Mesothelial cell of epicardium (in vitro differentiated cells): ENCODE measurements around the gene KLHDC10. TPM values are rescaled to one million over a fixed set of nuclear protein-coding genes. Genes with fewer than 3 reads are reported as not detected.
"Not testable (repeated sequence)": the region's sequence is repeated elsewhere in the genome, so short reads cannot be mapped to it uniquely, and the experiment has no call there.

Source experiments
- DNase-seq, 2 experiments: peaks; one replicate each; pipeline ENCODE4 v3.0.0; 2021; ENCODE audit warnings: low spot score in 2 of 2; ENCODE audit not compliant: unreplicated experiment in 2 of 2
- H3K27ac Mint-ChIP-seq: 2 replicates; pipeline ENCODE4 v1.8.0; 2021; ENCODE audit warnings: mixed read lengths
- H3K27me3 Mint-ChIP-seq: 2 replicates; pipeline ENCODE4 v1.8.0; 2021; ENCODE audit warnings: low read depth, mixed read lengths
- H3K36me3 Mint-ChIP-seq: 2 replicates; pipeline ENCODE4 v1.8.0; 2021; ENCODE audit warnings: mixed read lengths
- H3K4me1 Mint-ChIP-seq: 2 replicates; pipeline ENCODE4 v1.8.0; 2021; ENCODE audit warnings: mixed read lengths
- H3K4me3 Mint-ChIP-seq: 2 replicates; pipeline ENCODE4 v1.8.0; 2021; ENCODE audit warnings: mild to moderate bottlenecking, moderate library complexity, mixed read lengths
- H3K9me3 Mint-ChIP-seq: 2 replicates; pipeline ENCODE4 v1.8.0; 2021; ENCODE audit warnings: mixed read lengths
- CTCF ChIP-seq: fragments of 200-600 bp; sonication (generic); IDR thresholded peaks from one replicate; pipeline ENCODE4 v1.5.0; 2021; ENCODE audit warnings: antibody characterized with exemption; ENCODE audit not compliant: unreplicated experiment
- total RNA-seq: library from RNA; stranded (reverse); gene quantifications from 3 replicates; pipeline ENCODE4 v1.2.1, GENCODE V29; 2021

KLHDC10 gene
- total RNA-seq, 1 donor from 2014 or later, result 45.9 TPM

GRCh38 chr7:130062246-130062645 is 8.1 kb upstream of the KLHDC10 start:
- H3K27me3 Mint-ChIP-seq, result no peaks in the 10 kb centered on the region
- H3K27ac Mint-ChIP-seq, result no peak overlapping the region
- no peaks in the 10 kb centered on the region for H3K9me3 Mint-ChIP-seq
- no peaks in the 10 kb centered on the region for H3K36me3 Mint-ChIP-seq
- no peaks in the 10 kb centered on the region for H3K4me1 Mint-ChIP-seq
- TF ChIP-seq CTCF, result no peak
- no peak for DNase-seq
- no peak overlapping the region for H3K4me3 Mint-ChIP-seq

GRCh38 chr7:130063036-130063435 is 7.3 kb upstream of the KLHDC10 start:
- H3K36me3 Mint-ChIP-seq, result no peaks in the 10 kb centered on the region
- TF ChIP-seq CTCF, result peak; percentile 62
- peak; percentile 27 to 59 for DNase-seq
- no peaks in the 10 kb centered on the region for H3K27me3 Mint-ChIP-seq
- H3K4me1 Mint-ChIP-seq, result no peaks in the 10 kb centered on the region
- H3K9me3 Mint-ChIP-seq, result no peaks in the 10 kb centered on the region
- no peak overlapping the region for H3K4me3 Mint-ChIP-seq
- H3K27ac Mint-ChIP-seq, result no peak overlapping the region

DNA sequence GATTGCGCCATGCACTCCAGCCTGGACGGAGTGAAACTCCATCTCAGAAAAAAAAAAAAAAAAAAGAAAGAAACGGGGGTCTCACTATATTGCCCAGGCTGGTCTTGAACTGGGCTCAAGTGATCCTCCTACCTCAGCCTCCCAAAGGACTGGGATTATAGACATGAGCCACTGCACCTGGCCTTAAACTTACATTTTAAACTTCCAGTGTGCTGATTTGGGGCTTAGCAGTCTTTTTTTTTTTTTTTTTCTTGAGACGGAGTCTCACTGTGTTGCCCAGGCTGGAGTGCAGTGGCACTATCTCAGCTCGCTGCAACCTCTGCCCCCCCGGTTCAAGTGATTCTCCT is 5.8 kb upstream of the KLHDC10 start:
- not testable (repeated sequence) for H3K4me1 Mint-ChIP-seq, H3K27ac Mint-ChIP-seq, H3K4me3 Mint-ChIP-seq, DNase-seq, H3K36me3 Mint-ChIP-seq, H3K9me3 Mint-ChIP-seq, H3K27me3 Mint-ChIP-seq

DNA sequence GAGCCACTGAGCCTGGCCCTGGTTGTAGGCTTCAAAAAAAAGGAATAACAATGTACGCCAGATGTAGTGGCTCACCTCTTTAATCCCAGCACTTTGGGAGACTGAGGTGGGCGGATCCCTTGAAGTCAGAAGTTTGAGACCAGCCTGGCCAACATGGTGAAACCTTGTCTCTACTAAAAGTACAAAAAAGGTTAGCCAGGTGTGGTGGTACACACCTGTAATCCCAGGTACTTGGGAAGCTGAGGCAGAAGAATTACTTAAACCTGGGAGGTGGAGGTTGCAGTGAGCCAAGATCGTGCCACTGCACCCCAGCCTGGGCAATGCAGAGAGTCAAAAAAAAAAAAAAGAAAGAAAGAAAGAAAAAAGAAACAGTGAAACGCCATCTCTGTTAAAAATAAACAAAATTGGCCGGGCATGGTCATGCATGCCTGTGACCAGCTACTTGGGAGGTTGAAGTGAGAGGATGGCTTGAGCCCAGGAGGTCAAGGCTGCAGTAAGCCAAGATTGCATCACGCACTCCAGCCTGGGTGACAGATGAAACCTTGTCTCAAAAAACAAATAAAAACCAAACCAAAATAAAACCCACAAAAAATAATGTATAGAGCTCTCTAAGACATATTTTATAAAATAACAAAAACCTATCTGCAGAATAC is 4.7 kb upstream of the KLHDC10 start:
- TF ChIP-seq CTCF, result no peak
- Mint-ChIP-seq H3K4me1 (peaks cover 8% of the 10 kb centered on the region), H3K27ac (no peak overlapping the region), H3K9me3 (no peaks in the 10 kb centered on the region), H3K4me3 (no peak overlapping the region), H3K36me3 (no peaks in the 10 kb centered on the region), H3K27me3 (no peaks in the 10 kb centered on the region)
- DNase-seq, result no peak

GRCh38 chr7:130069179-130069977 is 956 bp upstream of the KLHDC10 start:
- no peak for DNase-seq
- Mint-ChIP-seq H3K36me3 (peaks cover 8% of the 10 kb centered on the region), H3K4me1 (peaks cover 31% of the 10 kb centered on the region), H3K9me3 (no peaks in the 10 kb centered on the region), H3K4me3 (peak overlapping the region; percentile 90), H3K27me3 (no peaks in the 10 kb centered on the region), H3K27ac (peak overlapping the region; percentile 97)
- TF ChIP-seq CTCF, result no peak

GRCh38 chr7:130070861-130071622 is 708 bp downstream of the KLHDC10 start:
- H3K4me1 Mint-ChIP-seq, result peaks cover 46% of the 10 kb centered on the region
- DNase-seq, result no peak
- TF ChIP-seq CTCF, result no peak
- peak overlapping the region; percentile 90 for H3K4me3 Mint-ChIP-seq
- H3K27me3 Mint-ChIP-seq, result no peaks in the 10 kb centered on the region
- H3K27ac Mint-ChIP-seq, result peak overlapping the region; percentile 97
- H3K9me3 Mint-ChIP-seq, result no peaks in the 10 kb centered on the region
- H3K36me3 Mint-ChIP-seq, result peaks cover 8% of the 10 kb centered on the region
